HepG2 (cell line): Measurements from ENCODE around the gene GTF2H4. TPM values are rescaled to one million over a fixed set of nuclear protein-coding genes. Genes with fewer than 3 reads are reported as not detected.

Experiments
- ARID3A ChIP-seq: IDR thresholded peaks from 2 replicates; pipeline ENCODE4 v1.6.1; 2012; ENCODE audit warnings: low read depth, low read length, improper control_type of control experiment
- CSRNP2 ChIP-seq: sonication (generic); formaldehyde crosslinking; conservative IDR thresholded peaks from 2 replicates; pipeline ENCODE4 v1.8.0; 2022; ENCODE audit warnings: low read depth, missing genetic modification reagents
- NFYB ChIP-seq: sonication (generic); formaldehyde crosslinking; IDR thresholded peaks from 2 replicates; pipeline ENCODE4 v1.4.0; 2020; ENCODE audit warnings: missing genetic modification reagents
- NR2F1 ChIP-seq, 2 experiments: fragments of 450-650 bp in 1 of 2; formaldehyde crosslinking in 1 of 2; IDR thresholded peaks; 2 replicates each; pipeline versions ENCODE4 v1.5.0 to v1.6.1; 2016 to 2020; ENCODE audit warnings: mild to moderate bottlenecking in 1 of 2, missing compliant biosample characterization in 1 of 2, missing genetic modification reagents in 1 of 2, moderate library complexity in 1 of 2
- PAWR ChIP-seq: sonication (generic); formaldehyde crosslinking; IDR thresholded peaks from 2 replicates; pipeline ENCODE4 v1.4.0; 2020; ENCODE audit warnings: missing genetic modification reagents, mild to moderate bottlenecking, borderline replicate concordance
- PLRG1 ChIP-seq: fragments of 450-650 bp; conservative IDR thresholded peaks from 2 replicates; pipeline ENCODE4 v1.6.1; 2016
- PTBP1 ChIP-seq: fragments of 200-400 bp; formaldehyde crosslinking; IDR thresholded peaks from 2 replicates; pipeline ENCODE4 v1.6.1; 2018; ENCODE audit warnings: low read length, low read depth; ENCODE audit not compliant: poor library complexity, severe bottlenecking
- RNF2 ChIP-seq: fragments of 450-650 bp; conservative IDR thresholded peaks from 2 replicates; pipeline ENCODE4 v1.6.1; 2016; ENCODE audit warnings: low read depth
- SAP130 ChIP-seq: IDR thresholded peaks from 2 replicates; pipeline ENCODE4 v1.6.1; 2016; ENCODE audit warnings: low read depth
- SP140L ChIP-seq: sonication (generic); formaldehyde crosslinking; IDR thresholded peaks from 2 replicates; pipeline ENCODE4 v1.4.0; 2020; ENCODE audit warnings: missing genetic modification reagents, borderline replicate concordance
- TFAP4 ChIP-seq: sonication (generic); IDR thresholded peaks from 2 replicates; pipeline ENCODE4 v1.6.1; 2016; ENCODE audit warnings: low read depth, borderline replicate concordance
- TP53 ChIP-seq: sonication (generic); formaldehyde crosslinking; conservative IDR thresholded peaks from 2 replicates; pipeline ENCODE4 v1.4.0; 2020; ENCODE audit warnings: missing genetic modification reagents
- ZNF34 ChIP-seq: sonication (generic); formaldehyde crosslinking; IDR thresholded peaks from 2 replicates; pipeline ENCODE4 v1.4.0; 2020; ENCODE audit warnings: mild to moderate bottlenecking, missing genetic modification reagents, borderline replicate concordance
- ZNF446 ChIP-seq: sonication (generic); formaldehyde crosslinking; IDR thresholded peaks from 2 replicates; pipeline ENCODE4 v1.5.0; 2020; ENCODE audit warnings: mild to moderate bottlenecking, missing genetic modification reagents
- ZNF569 ChIP-seq: sonication (generic); formaldehyde crosslinking; IDR thresholded peaks from 2 replicates; pipeline ENCODE4 v1.5.0; 2020; ENCODE audit warnings: mild to moderate bottlenecking, missing genetic modification reagents, moderate library complexity, borderline replicate concordance
- ZNF605 ChIP-seq: sonication (generic); formaldehyde crosslinking; IDR thresholded peaks from 2 replicates; pipeline ENCODE4 v1.8.0; 2022; ENCODE audit warnings: mild to moderate bottlenecking, missing genetic modification reagents
- ZNF646 ChIP-seq: sonication (generic); formaldehyde crosslinking; IDR thresholded peaks from 2 replicates; pipeline ENCODE4 v1.9.0; 2021; ENCODE audit warnings: mild to moderate bottlenecking, missing genetic modification reagents
- ZNF775 ChIP-seq: sonication (generic); formaldehyde crosslinking; IDR thresholded peaks from 2 replicates; pipeline ENCODE4 v1.4.0; 2020; ENCODE audit warnings: missing genetic modification reagents, mild to moderate bottlenecking, moderate library complexity, borderline replicate concordance
- polyA plus RNA-seq, 8 experiments: library from polyadenylated mRNA; depleted of rRNA in 3 of 8; stranded (reverse) in 7 of 8; unstranded in 1 of 8; fragments of >200 nt; fragmentation: Illumina TruSeq in 4 of 8; extraction: Trizol in 4 of 8; gene quantifications; 2 replicates each; pipeline versions ENCODE4 v1.2.1 to v1.2.3, GENCODE V29; 2011 to 2016; ENCODE audit warnings: low read depth in 4 of 8, missing spikeins in 1 of 8, mixed read lengths in 1 of 8; ENCODE audit not compliant: insufficient read depth in 1 of 8
- total RNA-seq, 5 experiments: library from RNA; depleted of rRNA; stranded (reverse); fragments of >200 nt; fragmentation: Illumina TruSeq; extraction: Trizol; gene quantifications; 2 replicates each; pipeline ENCODE4 v1.2.3, GENCODE V29; 2016; ENCODE audit warnings: low read depth in 1 of 5

GTF2H4 gene
- total and polyA plus RNA-seq, 2 of the 13 experiments (the other 11 are each of a cell fraction or from before 2014, with no cell fraction given), result 15.9 to 49.3 TPM

GRCh38 chr6:30907758-30908591, at the start of gene GTF2H4 (continued):
- TF ChIP-seq TP53 (CRISPR knock-in tag) (no peak), RNF2 (no peak), ZNF646 (no peak), ZNF605 (CRISPR knock-in tag) (no peak; the same call in 1 of the 2 replicates), PAWR (CRISPR knock-in tag) (no peak; the same call in 1 of the 2 replicates), PTBP1 (peak; percentile 93), ZNF775 (CRISPR knock-in tag) (0 out of 2 replicates have a peak, but pooled peaks have one; percentile 59), SAP130 (CRISPR knock-in tag) (peak; percentile 96), NR2F1 (CRISPR knock-in tag; IDR thresholded peaks at IDR 0.05) (0 out of 4 replicates have a peak, but pooled peaks of 1 of the 2 experiments have one; percentile 11), ZNF446 (CRISPR knock-in tag) (no peak; the same call in 1 of the 2 replicates), ZNF569 (CRISPR knock-in tag) (no peak), CSRNP2 (CRISPR knock-in tag) (no peak), ZNF34 (CRISPR knock-in tag) (peak; percentile 96; the same call in 1 of the 2 replicates), TFAP4 (peak; percentile 69; the same call in 1 of the 2 replicates), PLRG1 (no peak), SP140L (CRISPR knock-in tag) (no peak), ARID3A (peak; percentile 70), NFYB (CRISPR knock-in tag) (peak; percentile 61)
